Measurements from ENCODE around the gene NUP210L.

GRCh38 chr1:153961421-153961820, 193.5 kb downstream of the NUP210L start:
- TF ChIP-seq CTCF (IDR thresholded peaks at IDR 0.05 in 4 of 5, conservative IDR thresholded peaks at IDR 0.05 in 1 of 5): no peak
- TF ChIP-seq POLR2A (IDR thresholded peaks at IDR 0.05): no peak
